Mammary epithelial cell (primary cell): ENCODE results near the gene CORO2A.

Experiments used
- EZH2 ChIP-seq: IDR thresholded peaks from 2 replicates; pipeline ENCODE4 v1.6.1; 2012; ENCODE audit warnings: low read length, inconsistent platforms, borderline replicate concordance
- TF ChIP-seq, protein P1 (sequence below), 2 donors: IDR thresholded peaks in 1 of 2; conservative IDR thresholded peaks in 1 of 2; 2 replicates each; pipeline ENCODE4 v1.5.1; 2011 to 2012; ENCODE audit warnings: inconsistent platforms in 2 of 2, low read length in 2 of 2, mild to moderate bottlenecking in 2 of 2, control low read depth in 1 of 2, low read depth in 1 of 2; ENCODE audit not compliant: insufficient read depth in 1 of 2; ENCODE audit errors: extremely low read depth in 1 of 2

GRCh38 chr9:98075332-98075805, 117.1 kb downstream of the CORO2A start:
- TF ChIP-seq, protein P1, sequence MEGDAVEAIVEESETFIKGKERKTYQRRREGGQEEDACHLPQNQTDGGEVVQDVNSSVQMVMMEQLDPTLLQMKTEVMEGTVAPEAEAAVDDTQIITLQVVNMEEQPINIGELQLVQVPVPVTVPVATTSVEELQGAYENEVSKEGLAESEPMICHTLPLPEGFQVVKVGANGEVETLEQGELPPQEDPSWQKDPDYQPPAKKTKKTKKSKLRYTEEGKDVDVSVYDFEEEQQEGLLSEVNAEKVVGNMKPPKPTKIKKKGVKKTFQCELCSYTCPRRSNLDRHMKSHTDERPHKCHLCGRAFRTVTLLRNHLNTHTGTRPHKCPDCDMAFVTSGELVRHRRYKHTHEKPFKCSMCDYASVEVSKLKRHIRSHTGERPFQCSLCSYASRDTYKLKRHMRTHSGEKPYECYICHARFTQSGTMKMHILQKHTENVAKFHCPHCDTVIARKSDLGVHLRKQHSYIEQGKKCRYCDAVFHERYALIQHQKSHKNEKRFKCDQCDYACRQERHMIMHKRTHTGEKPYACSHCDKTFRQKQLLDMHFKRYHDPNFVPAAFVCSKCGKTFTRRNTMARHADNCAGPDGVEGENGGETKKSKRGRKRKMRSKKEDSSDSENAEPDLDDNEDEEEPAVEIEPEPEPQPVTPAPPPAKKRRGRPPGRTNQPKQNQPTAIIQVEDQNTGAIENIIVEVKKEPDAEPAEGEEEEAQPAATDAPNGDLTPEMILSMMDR (conservative IDR thresholded peaks at IDR 0.05 in 1 of 2, IDR thresholded peaks at IDR 0.05 in 1 of 2; ENCODE audit: extremely low read depth in 1 of 2, insufficient read depth in 1 of 2, low read depth in 1 of 2, low read length in 2 of 2) = no peak
- TF ChIP-seq EZH2 = no peak
